ENCODE measurements around the gene OBSCN.

OBSCN gene

DNA sequence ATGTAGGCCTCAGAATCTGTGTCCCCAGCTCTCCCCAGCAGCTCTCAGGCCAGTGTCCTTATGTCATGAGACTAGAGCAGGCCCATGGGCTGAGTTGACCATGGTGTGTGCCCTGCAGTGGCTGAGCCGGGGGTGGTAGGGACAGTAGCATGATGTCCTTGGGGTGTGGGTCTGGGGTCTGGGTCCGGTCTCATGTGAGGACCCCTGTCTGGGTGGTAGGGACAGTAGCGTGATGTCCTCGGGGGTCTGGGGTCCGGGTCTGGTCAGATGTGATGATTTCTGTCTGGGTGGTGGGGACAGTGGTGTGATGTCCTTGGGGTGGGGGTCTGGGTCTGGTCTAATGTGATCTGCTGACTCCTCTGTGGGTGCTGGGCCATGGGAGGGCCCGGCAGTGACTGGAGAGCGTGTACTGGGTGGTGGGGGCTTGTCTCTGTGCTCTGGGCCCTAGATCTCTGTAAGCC, 64.5 kb downstream of the OBSCN start:
- no peak overlapping the region for H3K9ac ChIP-seq (ENCODE audit: low read length)
- H3K4me1 ChIP-seq (ENCODE audit: control insufficient read depth, insufficient read depth, low read length): peaks cover 6% of the 10 kb centered on the region
- H3K27me3 ChIP-seq (ENCODE audit: control insufficient read depth, insufficient read depth, low read length): peaks cover 3% of the 10 kb centered on the region
- no peak overlapping the region for H3K4me3 ChIP-seq (ENCODE audit: low read length)
- H3K36me3 ChIP-seq (ENCODE audit: control insufficient read depth, insufficient read depth, low read length): no peaks in the 10 kb centered on the region
- H3K27ac ChIP-seq (ENCODE audit: low read depth, low read length): no peak overlapping the region

DNA sequence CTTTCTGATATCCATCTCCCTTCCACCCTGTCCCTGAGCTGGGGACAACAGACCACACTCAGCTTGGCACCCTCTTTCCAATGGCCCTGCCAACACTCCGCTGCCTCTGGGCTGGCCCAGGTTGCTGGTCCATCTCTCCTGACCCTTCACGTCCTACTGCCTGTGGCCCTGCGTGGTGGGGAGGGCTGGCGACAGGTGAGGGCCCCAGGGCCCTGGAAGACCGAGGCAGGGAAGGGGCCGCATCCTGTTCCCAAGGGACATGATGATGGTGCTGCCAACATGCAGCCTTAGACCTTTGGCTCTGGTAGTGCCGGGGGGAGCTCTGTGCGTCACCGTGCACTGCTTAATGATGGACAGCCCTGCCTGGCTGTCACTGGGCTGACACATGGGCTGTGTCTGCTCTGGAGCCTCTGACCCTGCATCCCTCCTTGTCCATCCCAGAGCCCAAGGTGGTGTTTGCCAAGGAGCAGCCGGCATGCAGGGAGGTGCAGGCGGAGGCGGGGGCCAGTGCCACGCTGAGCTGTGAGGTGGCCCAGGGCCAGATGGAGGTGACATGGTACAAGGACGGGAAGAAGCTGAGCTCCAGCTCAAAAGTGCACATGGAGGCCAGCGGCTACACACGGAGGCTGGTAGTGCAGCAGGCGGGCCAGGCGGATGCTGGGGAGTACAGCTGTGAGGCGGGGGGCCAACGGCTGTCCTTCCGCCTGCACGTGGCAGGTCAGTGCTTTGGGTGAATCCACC, 65.2 kb downstream of the OBSCN start:
- H3K4me3 ChIP-seq (ENCODE audit: low read length): no peak overlapping the region
- peaks cover 6% of the 10 kb centered on the region for H3K4me1 ChIP-seq (ENCODE audit: control insufficient read depth, insufficient read depth, low read length)
- H3K9ac ChIP-seq (ENCODE audit: low read length): no peak overlapping the region
- peaks cover 3% of the 10 kb centered on the region for H3K27me3 ChIP-seq (ENCODE audit: control insufficient read depth, insufficient read depth, low read length)
- H3K36me3 ChIP-seq (ENCODE audit: control insufficient read depth, insufficient read depth, low read length): no peaks in the 10 kb centered on the region
- H3K27ac ChIP-seq (ENCODE audit: low read depth, low read length): no peak overlapping the region

DNA sequence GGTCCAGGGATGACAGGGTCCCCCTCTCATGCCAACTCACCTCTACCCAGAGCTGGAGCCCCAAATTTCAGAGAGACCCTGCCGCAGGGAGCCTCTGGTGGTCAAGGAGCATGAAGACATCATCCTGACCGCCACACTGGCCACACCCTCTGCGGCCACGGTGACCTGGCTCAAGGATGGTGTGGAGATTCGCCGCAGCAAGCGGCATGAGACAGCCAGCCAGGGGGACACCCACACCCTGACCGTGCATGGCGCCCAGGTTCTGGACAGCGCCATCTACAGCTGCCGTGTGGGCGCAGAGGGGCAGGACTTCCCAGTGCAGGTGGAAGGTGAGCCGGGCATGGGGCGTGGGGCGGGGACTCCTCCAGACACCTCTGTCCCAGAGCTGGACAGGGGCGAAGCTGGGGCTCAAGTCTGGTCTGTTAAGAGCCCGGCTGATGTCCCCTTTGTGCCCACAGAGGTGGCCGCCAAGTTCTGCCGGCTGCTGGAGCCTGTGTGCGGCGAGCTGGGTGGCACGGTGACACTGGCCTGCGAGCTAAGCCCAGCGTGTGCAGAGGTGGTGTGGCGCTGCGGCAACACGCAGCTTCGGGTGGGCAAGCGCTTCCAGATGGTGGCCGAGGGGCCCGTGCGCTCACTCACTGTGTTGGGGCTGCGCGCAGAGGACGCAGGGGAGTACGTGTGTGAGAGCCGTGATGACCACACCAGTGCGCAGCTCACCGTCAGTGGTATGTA, 66.0 kb downstream of the OBSCN start:
- Histone ChIP-seq H3K27me3 (ENCODE audit: control insufficient read depth, insufficient read depth, low read length) (peaks cover 3% of the 10 kb centered on the region), H3K27ac (ENCODE audit: low read depth, low read length) (no peak overlapping the region), H3K36me3 (ENCODE audit: control insufficient read depth, insufficient read depth, low read length) (no peaks in the 10 kb centered on the region), H3K4me1 (ENCODE audit: control insufficient read depth, insufficient read depth, low read length) (peaks cover 6% of the 10 kb centered on the region), H3K9ac (ENCODE audit: low read length) (no peak overlapping the region), H3K4me3 (ENCODE audit: low read length) (no peak overlapping the region)

DNA sequence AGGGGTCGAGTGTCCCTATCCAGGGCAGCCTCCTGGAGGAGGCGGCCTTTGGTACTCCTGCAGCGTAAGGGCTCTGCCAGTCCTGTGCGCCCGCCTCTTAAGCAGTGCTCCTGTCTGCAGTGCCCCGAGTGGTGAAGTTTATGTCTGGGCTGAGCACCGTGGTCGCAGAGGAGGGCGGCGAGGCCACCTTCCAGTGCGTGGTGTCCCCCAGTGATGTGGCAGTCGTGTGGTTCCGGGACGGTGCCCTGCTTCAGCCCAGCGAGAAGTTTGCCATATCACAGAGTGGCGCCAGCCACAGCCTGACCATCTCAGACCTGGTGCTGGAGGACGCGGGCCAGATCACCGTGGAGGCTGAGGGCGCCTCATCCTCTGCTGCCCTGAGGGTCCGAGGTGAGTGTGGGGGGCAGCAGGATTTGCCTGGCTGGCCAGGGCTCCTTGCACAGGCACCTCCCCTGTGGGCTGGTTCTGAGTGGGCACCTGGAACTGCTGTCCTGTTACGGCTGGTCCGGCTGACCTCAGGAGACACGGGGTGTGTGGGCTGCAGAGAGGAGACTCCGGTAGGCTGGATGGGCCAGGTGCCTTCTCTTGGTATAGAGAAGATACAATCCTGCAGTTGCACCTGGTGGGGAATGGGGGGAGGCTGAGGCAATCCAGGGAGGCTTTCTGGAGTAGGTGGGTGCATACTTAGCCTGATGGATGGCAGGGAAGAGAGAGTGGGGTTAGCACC, 66.8 kb downstream of the OBSCN start:
- Histone ChIP-seq H3K9ac (ENCODE audit: low read length) (no peak overlapping the region), H3K36me3 (ENCODE audit: control insufficient read depth, insufficient read depth, low read length) (no peaks in the 10 kb centered on the region), H3K4me1 (ENCODE audit: control insufficient read depth, insufficient read depth, low read length) (peaks cover 6% of the 10 kb centered on the region), H3K27ac (ENCODE audit: low read depth, low read length) (no peak overlapping the region), H3K27me3 (ENCODE audit: control insufficient read depth, insufficient read depth, low read length) (peaks cover 3% of the 10 kb centered on the region), H3K4me3 (ENCODE audit: low read length) (peak overlapping the region; percentile 82)

DNA sequence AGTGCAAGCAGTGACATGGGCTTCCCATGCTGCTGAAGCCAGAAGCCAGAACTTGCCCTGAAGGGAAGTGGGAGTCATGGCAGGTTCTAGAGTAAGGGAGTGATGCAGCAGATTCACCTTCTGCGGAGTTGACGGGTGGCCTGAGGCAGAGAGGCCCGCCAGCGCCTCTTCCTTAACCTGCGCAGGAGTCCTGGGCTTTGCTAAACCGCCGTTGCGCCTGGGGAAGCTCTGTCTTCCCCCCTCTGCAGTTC, 67.3 kb downstream of the OBSCN start:
- peak overlapping the region; percentile 22 for H3K9ac ChIP-seq (ENCODE audit: low read length)
- H3K4me3 ChIP-seq (ENCODE audit: low read length): peak overlapping the region; percentile 82
- no peaks in the 10 kb centered on the region for H3K36me3 ChIP-seq (ENCODE audit: control insufficient read depth, insufficient read depth, low read length)
- H3K27ac ChIP-seq (ENCODE audit: low read depth, low read length): peak overlapping the region; percentile 64
- peaks cover 3% of the 10 kb centered on the region for H3K27me3 ChIP-seq (ENCODE audit: control insufficient read depth, insufficient read depth, low read length)
- H3K4me1 ChIP-seq (ENCODE audit: control insufficient read depth, insufficient read depth, low read length): peaks cover 6% of the 10 kb centered on the region

GRCh38 chr1:228275430-228276173, 67.8 kb downstream of the OBSCN start:
- Histone ChIP-seq H3K27me3 (ENCODE audit: control insufficient read depth, insufficient read depth, low read length) (peaks cover 3% of the 10 kb centered on the region), H3K36me3 (ENCODE audit: control insufficient read depth, insufficient read depth, low read length) (no peaks in the 10 kb centered on the region), H3K4me1 (ENCODE audit: control insufficient read depth, insufficient read depth, low read length) (peaks cover 6% of the 10 kb centered on the region), H3K4me3 (ENCODE audit: low read length) (peak overlapping the region; percentile 82), H3K27ac (ENCODE audit: low read depth, low read length) (peak overlapping the region; percentile 64), H3K9ac (ENCODE audit: low read length) (peak overlapping the region; percentile 22)

- Histone ChIP-seq H3K27ac (ENCODE audit: low read depth, low read length) (no peak overlapping the region), H3K9ac (ENCODE audit: low read length) (no peak overlapping the region), H3K27me3 (ENCODE audit: control insufficient read depth, insufficient read depth, low read length) (peaks cover 3% of the 10 kb centered on the region)
Measured at GRCh38 chr1:228276174-228276831, 68.5 kb downstream of the OBSCN start.

GRCh38 chr1:228276901-228277490, 69.2 kb downstream of the OBSCN start:
- Histone ChIP-seq H3K4me1 (ENCODE audit: control insufficient read depth, insufficient read depth, low read length) (peaks cover 6% of the 10 kb centered on the region), H3K27ac (ENCODE audit: low read depth, low read length) (no peak overlapping the region), H3K9ac (ENCODE audit: low read length) (no peak overlapping the region), H3K36me3 (ENCODE audit: control insufficient read depth, insufficient read depth, low read length) (no peaks in the 10 kb centered on the region), H3K27me3 (ENCODE audit: control insufficient read depth, insufficient read depth, low read length) (peaks cover 3% of the 10 kb centered on the region), H3K4me3 (ENCODE audit: low read length) (no peak overlapping the region)

More at GRCh38 chr1:228276174-228276831, 68.5 kb downstream of the OBSCN start:
- no peaks in the 10 kb centered on the region for H3K36me3 ChIP-seq (ENCODE audit: control insufficient read depth, insufficient read depth, low read length)
- H3K4me1 ChIP-seq (ENCODE audit: control insufficient read depth, insufficient read depth, low read length): peaks cover 6% of the 10 kb centered on the region
- H3K4me3 ChIP-seq (ENCODE audit: low read length): peak overlapping the region; percentile 82

- H3K9ac ChIP-seq (ENCODE audit: low read length): no peak overlapping the region
- H3K36me3 ChIP-seq (ENCODE audit: control insufficient read depth, insufficient read depth, low read length): no peaks in the 10 kb centered on the region
- peaks cover 6% of the 10 kb centered on the region for H3K4me1 ChIP-seq (ENCODE audit: control insufficient read depth, insufficient read depth, low read length)
- H3K27me3 ChIP-seq (ENCODE audit: control insufficient read depth, insufficient read depth, low read length): peaks cover 3% of the 10 kb centered on the region
- no peak overlapping the region for H3K27ac ChIP-seq (ENCODE audit: low read depth, low read length)
- H3K4me3 ChIP-seq (ENCODE audit: low read length): no peak overlapping the region
Measured at GRCh38 chr1:228277491-228278431, 69.9 kb downstream of the OBSCN start.

DNA sequence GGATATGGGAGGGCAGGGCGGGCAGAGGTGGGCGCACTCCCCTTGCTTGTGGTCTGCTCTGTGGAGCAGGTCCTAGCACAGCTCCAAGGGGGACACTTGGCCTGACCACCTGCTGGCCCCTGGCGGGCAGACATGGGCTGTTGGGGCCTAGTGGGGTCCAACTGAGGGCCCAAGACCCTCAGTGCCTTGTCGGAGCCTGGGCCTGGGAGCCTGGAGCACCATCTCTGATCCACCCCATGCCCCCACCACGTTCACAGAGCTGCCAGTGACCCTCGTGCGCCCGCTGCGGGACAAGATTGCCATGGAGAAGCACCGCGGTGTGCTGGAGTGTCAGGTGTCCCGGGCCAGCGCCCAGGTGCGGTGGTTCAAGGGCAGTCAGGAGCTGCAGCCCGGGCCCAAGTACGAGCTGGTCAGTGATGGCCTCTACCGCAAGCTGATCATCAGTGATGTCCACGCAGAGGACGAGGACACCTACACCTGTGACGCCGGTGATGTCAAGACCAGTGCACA, 70.6 kb downstream of the OBSCN start:
- H3K27me3 ChIP-seq (ENCODE audit: control insufficient read depth, insufficient read depth, low read length): peaks cover 3% of the 10 kb centered on the region
- peaks cover 6% of the 10 kb centered on the region for H3K4me1 ChIP-seq (ENCODE audit: control insufficient read depth, insufficient read depth, low read length)
- H3K4me3 ChIP-seq (ENCODE audit: low read length): no peak overlapping the region
- H3K36me3 ChIP-seq (ENCODE audit: control insufficient read depth, insufficient read depth, low read length): no peaks in the 10 kb centered on the region
- no peak overlapping the region for H3K9ac ChIP-seq (ENCODE audit: low read length)
- no peak overlapping the region for H3K27ac ChIP-seq (ENCODE audit: low read depth, low read length)

All from rectal smooth muscle tissue (tissue), 1 donor.